Fibroblast of lung (primary cell): ENCODE data around the gene PLCH2. TPM values are rescaled to one million over a fixed set of nuclear protein-coding genes. Genes with fewer than 3 reads are reported as not detected.
A peak's percentile ranks its signal among the peaks of the same experiment; 100 is the strongest.
"Not testable (repeated sequence)": the region's sequence is repeated elsewhere in the genome, so short reads cannot be mapped to it uniquely, and the experiment has no call there.

Experiments
- DNase-seq, 2 donors: peaks; one replicate each; pipeline versions ENCODE4 v3.0.0 to v3.0.0-alpha.2; 2010; ENCODE audit warnings: low read depth in 2 of 2
- H2AFZ ChIP-seq: 2 replicates; pipeline ENCODE4 v1.5.1; 2012; ENCODE audit warnings: low read length, control low read depth, inconsistent platforms
- H3K27ac ChIP-seq: 2 replicates; pipeline ENCODE4 v1.5.1; 2011; ENCODE audit warnings: low read length, control low read depth; ENCODE audit not compliant: insufficient read depth
- H3K27me3 ChIP-seq: 2 replicates; pipeline ENCODE4 v1.5.1; 2011; ENCODE audit warnings: mild to moderate bottlenecking, low read length; ENCODE audit not compliant: control insufficient read depth, insufficient read depth
- H3K36me3 ChIP-seq: 2 replicates; pipeline ENCODE4 v1.5.1; 2011; ENCODE audit warnings: low read length; ENCODE audit not compliant: control insufficient read depth, insufficient read depth
- H3K4me1 ChIP-seq: 2 replicates; pipeline ENCODE4 v1.5.1; 2011; ENCODE audit warnings: low read length; ENCODE audit not compliant: control insufficient read depth, insufficient read depth; ENCODE audit errors: extremely low read depth
- H3K4me2 ChIP-seq: 2 replicates; pipeline ENCODE4 v1.5.1; 2011; ENCODE audit warnings: low read length, control low read depth; ENCODE audit not compliant: insufficient read depth; ENCODE audit errors: extremely low read depth
- H3K4me3 ChIP-seq, 4 experiments: fragments of 200-600 bp in 1 of 4; sonication (generic) in 1 of 4; replicated peaks in 1 of 4; 2 replicates each; pipeline ENCODE4 v1.5.1; 2011 to 2016; ENCODE audit warnings: low read length in 4 of 4, low read depth in 3 of 4, mild to moderate bottlenecking in 3 of 4, control low read depth in 2 of 4, inconsistent platforms in 1 of 4, mixed read lengths in 1 of 4; ENCODE audit not compliant: insufficient read depth in 1 of 4; ENCODE audit errors: control extremely low read depth in 1 of 4
- H3K79me2 ChIP-seq: 2 replicates; pipeline ENCODE4 v1.5.1; 2012; ENCODE audit warnings: mild to moderate bottlenecking, low read length, inconsistent platforms; ENCODE audit not compliant: control insufficient read depth, insufficient read depth
- H3K9ac ChIP-seq: 2 replicates; pipeline ENCODE4 v1.5.1; 2011; ENCODE audit warnings: mild to moderate bottlenecking, low read length, control low read depth; ENCODE audit not compliant: insufficient read depth
- H3K9me3 ChIP-seq: 2 replicates; pipeline ENCODE4 v1.5.1; 2012; ENCODE audit warnings: low read depth, low read length; ENCODE audit not compliant: control insufficient read depth, insufficient read depth
- H4K20me1 ChIP-seq: 2 replicates; pipeline ENCODE4 v1.5.1; 2011; ENCODE audit warnings: low read length; ENCODE audit not compliant: control insufficient read depth, insufficient read depth; ENCODE audit errors: extremely low read depth
- EZH2 ChIP-seq: IDR thresholded peaks from 2 replicates; pipeline ENCODE4 v1.5.1; 2012; ENCODE audit warnings: low read length, control low read depth, mild to moderate bottlenecking; ENCODE audit errors: missing control alignments
- polyA plus RNA-seq, 2 donors: library from polyadenylated mRNA; depleted of rRNA in 1 of 2; stranded (reverse) in 1 of 2; unstranded in 1 of 2; fragments of >200 nt; gene quantifications; 2 replicates each; pipeline ENCODE4 v1.2.1, GENCODE V29; 2011 to 2012; ENCODE audit warnings: missing spikeins in 1 of 2
- total RNA-seq: library from RNA; depleted of rRNA; stranded (reverse); fragments of >200 nt; gene quantifications from 2 replicates; pipeline ENCODE4 v1.2.1, GENCODE V29; 2014
- TF ChIP-seq, protein P1 (sequence below), 2 donors: IDR thresholded peaks in 1 of 2; conservative IDR thresholded peaks in 1 of 2; 1 replicate in 1 of 2; 2 replicates in 1 of 2; pipeline ENCODE4 v1.5.1; 2011 to 2012; ENCODE audit warnings: low read length in 2 of 2, control low read depth in 1 of 2, inconsistent platforms in 1 of 2, low read depth in 1 of 2, mild to moderate bottlenecking in 1 of 2

PLCH2 gene
- total and polyA plus RNA-seq, 2 donors (not counting 1 experiment from before 2014, with no cell fraction given) = 0.02 to 0.17 TPM

DNA sequence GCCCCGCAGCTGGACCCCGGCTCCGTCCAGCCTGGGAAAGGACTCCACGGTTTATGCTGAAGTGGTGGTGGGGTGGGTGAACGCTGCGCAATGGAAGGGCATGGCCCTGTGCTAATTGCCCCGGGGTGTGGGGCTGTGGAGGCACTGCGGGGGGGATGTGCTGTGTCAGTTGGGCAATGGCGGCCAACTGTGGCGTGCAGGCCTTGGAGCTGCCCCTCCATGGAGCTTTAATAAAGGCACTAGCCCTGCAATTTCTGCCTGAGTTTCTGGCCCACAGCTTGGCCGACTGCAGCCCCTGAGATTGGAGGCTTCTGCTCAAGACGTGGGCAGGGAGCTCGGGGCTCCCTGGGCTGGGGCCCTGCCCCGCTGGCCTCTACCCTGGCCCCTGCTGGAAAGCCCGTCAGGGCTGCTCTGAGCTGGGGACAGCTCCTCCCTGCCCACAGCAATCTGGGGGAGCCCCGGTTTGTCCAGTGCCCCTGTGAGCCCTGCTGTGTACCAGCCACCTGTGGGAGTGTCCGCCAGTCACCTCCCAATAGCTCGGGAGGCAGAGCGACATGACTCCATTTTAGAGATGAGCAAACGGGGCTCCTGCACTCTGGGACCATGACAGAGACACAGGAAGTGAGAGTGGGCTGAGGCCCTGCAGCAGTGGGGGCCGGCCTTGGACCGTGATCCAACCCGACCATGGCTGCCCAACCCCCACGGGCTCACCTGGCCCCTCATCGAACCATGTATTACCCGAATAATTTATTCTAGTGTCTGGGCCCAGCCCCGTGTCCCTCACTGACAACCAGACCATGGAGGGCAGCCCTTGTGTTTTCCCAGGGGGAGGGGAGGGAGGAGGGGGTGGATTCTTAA lies 71.3 kb downstream of the PLCH2 start:
- peak overlapping the region; percentile 37 for H3K4me2 ChIP-seq
- no peaks in the 10 kb centered on the region for H3K79me2 ChIP-seq
- H3K9me3 ChIP-seq = no peaks in the 10 kb centered on the region
- no peak for DNase-seq
- no peaks in the 10 kb centered on the region for H4K20me1 ChIP-seq
- no peak overlapping the region for H3K9ac ChIP-seq
- H3K4me3 ChIP-seq = peak overlapping the region in 2 of 4 experiments; percentile 57 to 63
- H3K27ac ChIP-seq = no peak overlapping the region
- no peaks in the 10 kb centered on the region for H3K36me3 ChIP-seq
- H3K4me1 ChIP-seq = peaks cover 14% of the 10 kb centered on the region
- H2AFZ ChIP-seq = no peak overlapping the region
- H3K27me3 ChIP-seq = no peaks in the 10 kb centered on the region
- TF ChIP-seq, protein P1, sequence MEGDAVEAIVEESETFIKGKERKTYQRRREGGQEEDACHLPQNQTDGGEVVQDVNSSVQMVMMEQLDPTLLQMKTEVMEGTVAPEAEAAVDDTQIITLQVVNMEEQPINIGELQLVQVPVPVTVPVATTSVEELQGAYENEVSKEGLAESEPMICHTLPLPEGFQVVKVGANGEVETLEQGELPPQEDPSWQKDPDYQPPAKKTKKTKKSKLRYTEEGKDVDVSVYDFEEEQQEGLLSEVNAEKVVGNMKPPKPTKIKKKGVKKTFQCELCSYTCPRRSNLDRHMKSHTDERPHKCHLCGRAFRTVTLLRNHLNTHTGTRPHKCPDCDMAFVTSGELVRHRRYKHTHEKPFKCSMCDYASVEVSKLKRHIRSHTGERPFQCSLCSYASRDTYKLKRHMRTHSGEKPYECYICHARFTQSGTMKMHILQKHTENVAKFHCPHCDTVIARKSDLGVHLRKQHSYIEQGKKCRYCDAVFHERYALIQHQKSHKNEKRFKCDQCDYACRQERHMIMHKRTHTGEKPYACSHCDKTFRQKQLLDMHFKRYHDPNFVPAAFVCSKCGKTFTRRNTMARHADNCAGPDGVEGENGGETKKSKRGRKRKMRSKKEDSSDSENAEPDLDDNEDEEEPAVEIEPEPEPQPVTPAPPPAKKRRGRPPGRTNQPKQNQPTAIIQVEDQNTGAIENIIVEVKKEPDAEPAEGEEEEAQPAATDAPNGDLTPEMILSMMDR (conservative IDR thresholded peaks at IDR 0.05 in 1 of 2, IDR thresholded peaks at IDR 0.05 in 1 of 2; ENCODE audit: low read depth in 1 of 2, low read length in 2 of 2) = no peak
- TF ChIP-seq EZH2 = no peak

DNA sequence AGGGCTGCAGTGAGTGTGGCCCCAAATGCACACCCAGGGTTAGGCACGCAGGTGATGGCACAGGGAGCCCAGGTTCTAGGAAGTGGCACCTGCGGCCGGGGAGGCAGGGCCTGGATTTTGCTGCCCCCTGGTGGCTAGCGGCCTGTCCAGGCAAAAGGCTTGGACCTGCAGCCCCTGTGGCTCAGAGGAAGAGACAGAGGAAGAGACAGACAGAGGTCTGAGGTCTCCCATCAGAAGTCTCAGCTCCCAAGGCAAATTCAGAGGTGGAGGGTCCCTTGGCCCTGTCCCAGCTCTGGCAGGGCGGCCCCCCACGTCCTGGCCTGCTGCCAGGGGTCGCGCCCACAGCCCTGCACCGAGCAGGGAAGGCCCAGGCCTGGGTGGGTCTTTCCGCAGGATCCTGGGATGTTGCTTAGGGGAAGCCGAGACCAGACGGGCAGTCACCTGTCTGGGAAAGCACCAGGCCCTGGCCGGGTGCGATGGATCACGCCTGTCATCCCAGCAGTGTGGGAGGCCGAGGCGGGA lies 72.0 kb downstream of the PLCH2 start:
- Histone ChIP-seq H4K20me1 (no peaks in the 10 kb centered on the region), H3K4me1 (peaks cover 14% of the 10 kb centered on the region), H3K9ac (peak overlapping the region; percentile 55), H3K4me2 (peak overlapping the region; percentile 59), H3K27me3 (no peaks in the 10 kb centered on the region), H3K27ac (peak overlapping the region; percentile 43), H2AFZ (peak overlapping the region; percentile 41), H3K79me2 (no peaks in the 10 kb centered on the region), H3K9me3 (no peaks in the 10 kb centered on the region), H3K36me3 (no peaks in the 10 kb centered on the region), H3K4me3 (peak overlapping the region in 1 of 4 experiments; percentile 4)
- peak; percentile 48 to 62 for DNase-seq
- no peak for TF ChIP-seq EZH2
- TF ChIP-seq, protein P1 (conservative IDR thresholded peaks at IDR 0.05 in 1 of 2, IDR thresholded peaks at IDR 0.05 in 1 of 2; ENCODE audit: low read depth in 1 of 2, low read length in 2 of 2) = peak; percentile 88 to 95

DNA sequence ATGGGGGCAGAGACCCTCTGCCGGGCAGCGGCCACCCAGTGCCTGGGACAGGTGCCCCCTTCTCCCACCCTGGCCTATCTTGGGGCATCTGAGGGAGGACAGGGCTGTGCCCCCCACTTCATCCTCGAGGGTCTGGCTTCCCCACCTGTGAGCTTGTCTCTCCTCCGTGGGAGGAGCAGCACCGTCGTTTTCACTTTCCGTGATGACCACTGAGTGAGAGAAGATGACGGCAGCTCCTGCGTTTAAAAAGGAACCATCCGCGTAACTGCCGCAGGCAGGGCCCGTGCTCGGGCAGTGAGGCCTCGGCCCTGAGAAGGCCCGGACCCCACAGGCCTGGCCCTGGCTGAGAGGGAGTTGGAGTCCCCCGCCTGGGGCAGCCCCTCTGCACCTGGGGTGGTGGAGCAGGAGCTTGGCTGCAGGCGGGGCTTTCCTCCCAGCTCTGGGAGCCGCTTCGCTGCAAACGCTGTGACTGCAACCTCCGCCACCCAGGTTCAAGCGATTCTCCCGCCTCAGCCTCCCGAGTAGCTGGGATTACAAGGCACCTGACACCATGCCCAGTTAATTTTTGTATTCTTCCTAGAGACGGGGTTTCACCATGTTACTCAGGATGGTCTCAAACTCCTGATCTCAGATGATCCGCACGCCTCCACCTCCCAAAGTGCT lies 73.4 kb downstream of the PLCH2 start:
- Histone ChIP-seq H3K27ac (peak overlapping the region; percentile 57), H3K4me1 (peaks cover 14% of the 10 kb centered on the region)
- H4K20me1 ChIP-seq, DNase-seq, H3K4me2 ChIP-seq, H3K79me2 ChIP-seq, H3K4me3 ChIP-seq, H3K36me3 ChIP-seq, H3K9ac ChIP-seq, H3K9me3 ChIP-seq, H3K27me3 ChIP-seq, H2AFZ ChIP-seq: not testable (repeated sequence)

DNA sequence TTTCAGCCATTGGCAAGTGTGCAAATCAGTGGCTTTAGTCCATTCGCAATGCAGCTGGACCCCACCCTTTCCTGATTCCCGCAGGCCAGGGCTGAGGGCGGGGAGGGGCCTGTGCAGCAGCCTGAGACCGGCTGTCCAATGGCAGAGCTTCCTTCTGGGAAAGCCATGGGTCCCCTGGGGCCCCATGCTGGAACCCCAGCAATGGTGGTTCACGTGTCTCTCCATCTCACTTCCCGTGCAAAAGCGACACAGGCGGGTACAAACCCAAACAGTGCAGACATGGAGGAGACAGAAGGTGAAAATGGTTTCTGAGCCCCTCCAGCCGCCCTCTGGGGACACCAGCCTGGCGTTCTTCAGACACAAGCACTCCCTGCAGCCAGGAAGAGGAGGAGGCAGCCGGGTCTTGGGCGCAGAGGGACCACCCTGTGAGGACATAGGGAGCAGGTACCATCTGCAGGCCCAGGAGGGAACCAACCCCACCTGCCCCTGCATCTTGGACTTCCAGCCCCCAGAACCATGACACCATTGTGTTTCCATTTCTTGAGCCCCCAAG lies 74.3 kb downstream of the PLCH2 start:
- H3K9ac ChIP-seq, H3K36me3 ChIP-seq, H3K9me3 ChIP-seq, H3K27me3 ChIP-seq, H4K20me1 ChIP-seq, H3K27ac ChIP-seq, DNase-seq, H3K79me2 ChIP-seq, H3K4me2 ChIP-seq, H3K4me3 ChIP-seq, H2AFZ ChIP-seq: not testable (repeated sequence)
- peaks cover 14% of the 10 kb centered on the region for H3K4me1 ChIP-seq

DNA sequence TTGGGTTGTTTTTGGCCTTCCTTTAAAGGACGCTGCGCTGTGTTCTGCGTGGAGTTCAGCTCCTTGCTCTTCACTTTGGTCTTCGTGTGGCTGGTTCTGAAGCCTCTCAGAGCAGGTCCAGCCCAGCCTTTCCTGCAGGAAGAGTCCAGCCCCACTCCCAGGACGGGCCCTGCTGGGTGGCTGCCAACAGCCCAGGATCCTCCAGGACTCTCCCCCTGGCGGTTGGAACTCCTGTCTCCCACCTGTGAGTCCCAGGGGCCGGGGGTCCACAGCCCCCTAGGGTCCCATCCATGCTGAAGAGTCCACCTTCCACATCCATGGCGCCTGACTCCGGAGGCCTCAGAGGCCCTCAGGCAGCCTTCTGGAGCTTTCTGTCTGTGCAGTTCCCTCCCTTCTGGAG lies 75.5 kb downstream of the PLCH2 start:
- H3K4me2 ChIP-seq, H3K27ac ChIP-seq, DNase-seq, H3K27me3 ChIP-seq, H3K79me2 ChIP-seq, H3K36me3 ChIP-seq, H4K20me1 ChIP-seq, H2AFZ ChIP-seq, H3K4me3 ChIP-seq, H3K9me3 ChIP-seq, H3K9ac ChIP-seq: not testable (repeated sequence)
- H3K4me1 ChIP-seq = peaks cover 18% of the 10 kb centered on the region
